GM12878 (cell line): ENCODE data around the gene BCOR. TPM values are rescaled to one million over a fixed set of nuclear protein-coding genes. Genes with fewer than 3 reads are reported as not detected.

Experiments used
- ATAC-seq: fragments of 200-7000 bp; cut with Tn5 transposase; 3 replicates; pipeline ENCODE4 v1.9.1; 2020; ENCODE audit warnings: mild to moderate bottlenecking, moderate library complexity
- BruUV-seq: library from RNA; stranded (reverse); fragments of 400-500 nt; replicated peaks from 2 replicates; lab custom pipeline; 2021; lab: Mats Ljungman, UMichigan
- CTCF ChIA-PET: fragments of 300-600 bp; sonication (Branson Sonifier 250); formaldehyde crosslinking; extraction: SDS; loops from one replicate; lab custom pipeline; 2021; ENCODE audit warnings: inconsistent platforms; lab: Yijun Ruan, JAX
- POLR2A ChIA-PET: fragments of 350-600 bp; formaldehyde crosslinking; extraction: SDS; loops from one replicate; lab custom pipeline; 2021; ENCODE audit warnings: inconsistent platforms; lab: Charles Lee
- RAD21 ChIA-PET: fragments of 300-600 bp; sonication (Branson Sonifier 250); formaldehyde crosslinking; loops from one replicate; lab custom pipeline; 2023; ENCODE audit warnings: antibody characterized with exemption; ENCODE audit not compliant: unreplicated experiment; lab: Charles Lee
- SMC1A ChIA-PET: fragments of 300-600 bp; sonication (Branson Sonifier 250); formaldehyde crosslinking; loops from one replicate; lab custom pipeline; 2023; ENCODE audit not compliant: unreplicated experiment, uncharacterized antibody; lab: Charles Lee
- DNase-seq: peaks from one replicate; pipeline ENCODE4 v3.0.0-alpha.2; 2011; ENCODE audit warnings: low read depth, low spot score
- FAIRE-seq: peaks from 3 replicates; lab custom pipeline; 2011; peaks lifted over from hg19 to GRCh38; lab: Jason Lieb, UNC
- H2AFZ ChIP-seq: 2 replicates; pipeline ENCODE4 v1.6.0; 2011; ENCODE audit warnings: low read depth, low read length, control low read depth; ENCODE audit not compliant: control insufficient read depth
- H3K27ac ChIP-seq: 2 replicates; pipeline ENCODE4 v1.5.1; 2011; ENCODE audit warnings: control low read depth; ENCODE audit not compliant: control insufficient read depth, insufficient read depth
- H3K27me3 ChIP-seq, 2 experiments: replicated peaks in 1 of 2; 2 replicates each; pipeline versions ENCODE4 v1.6.0 to v1.6.1; 2011; ENCODE audit warnings: low read length in 1 of 2; ENCODE audit not compliant: control insufficient read depth in 2 of 2, insufficient read depth in 2 of 2
- H3K36me3 ChIP-seq, 2 experiments: 2 replicates each; pipeline ENCODE4 v1.5.1; 2011; ENCODE audit warnings: low read length in 1 of 2; ENCODE audit not compliant: control insufficient read depth in 2 of 2, insufficient read depth in 2 of 2
- H3K4me1 ChIP-seq: 2 replicates; pipeline ENCODE4 v1.6.1; 2011; ENCODE audit warnings: mild to moderate bottlenecking, low read length, moderate library complexity, mixed read lengths; ENCODE audit not compliant: control insufficient read depth, insufficient read depth
- H3K4me2 ChIP-seq: 2 replicates; pipeline ENCODE4 v1.6.0; 2011; ENCODE audit warnings: control low read depth; ENCODE audit not compliant: control insufficient read depth, insufficient read depth
- H3K4me3 ChIP-seq: fragments of 200-600 bp; sonication (generic); 2 replicates; pipeline ENCODE4 v1.5.1; 2016
- H3K79me2 ChIP-seq: 2 replicates; pipeline ENCODE4 v1.6.0; 2011; ENCODE audit warnings: low read length; ENCODE audit not compliant: control insufficient read depth, insufficient read depth
- H3K9ac ChIP-seq: 2 replicates; pipeline ENCODE4 v1.8.0; 2011; ENCODE audit warnings: low read length, control low read depth, mixed read lengths; ENCODE audit not compliant: control insufficient read depth, insufficient read depth
- H3K9me3 ChIP-seq: replicated peaks from 3 replicates; pipeline ENCODE4 v1.5.1; 2011; ENCODE audit warnings: mild to moderate bottlenecking, low read length; ENCODE audit not compliant: control insufficient read depth, insufficient read depth
- H4K20me1 ChIP-seq: 2 replicates; pipeline ENCODE4 v1.6.0; 2011; ENCODE audit not compliant: control insufficient read depth, insufficient read depth
- BCL11A ChIP-seq: IDR thresholded peaks from 2 replicates; pipeline ENCODE4 v1.6.1; 2011; ENCODE audit warnings: low read depth, low read length
- BHLHE40 ChIP-seq, 2 experiments: fragments of 450-650 bp in 1 of 2; IDR thresholded peaks; 2 replicates each; pipeline ENCODE4 v1.6.1; 2011 to 2017; ENCODE audit warnings: low read depth in 2 of 2, borderline replicate concordance in 1 of 2, improper control_type of control experiment in 1 of 2, low read length in 1 of 2, mild to moderate bottlenecking in 1 of 2
- DPF2 ChIP-seq: fragments of 450-650 bp; IDR thresholded peaks from 2 replicates; pipeline ENCODE4 v1.6.1; 2017; ENCODE audit warnings: mild to moderate bottlenecking
- EED ChIP-seq: sonication (generic); IDR thresholded peaks from 2 replicates; pipeline ENCODE4 v1.6.1; 2016; ENCODE audit warnings: antibody characterized with exemption, low read depth
- HDGF ChIP-seq: fragments of 450-650 bp; IDR thresholded peaks from 2 replicates; pipeline ENCODE4 v1.6.1; 2016; ENCODE audit warnings: antibody characterized with exemption
- MTA3 ChIP-seq: IDR thresholded peaks from 2 replicates; pipeline ENCODE4 v1.6.1; 2012; ENCODE audit warnings: low read length, inconsistent platforms, borderline replicate concordance
- RBBP5 ChIP-seq: fragments of 200-600 bp; sonication (generic); conservative IDR thresholded peaks from 2 replicates; pipeline ENCODE4 v1.6.1; 2016
- SMAD1 ChIP-seq: fragments of 450-650 bp; IDR thresholded peaks from 2 replicates; pipeline ENCODE4 v1.6.1; 2018; ENCODE audit warnings: mild to moderate bottlenecking, low read depth; ENCODE audit not compliant: partially characterized antibody
- TARDBP ChIP-seq: IDR thresholded peaks from 2 replicates; pipeline ENCODE4 v1.6.1; 2016; ENCODE audit warnings: borderline replicate concordance
- USF2 ChIP-seq: IDR thresholded peaks from 2 replicates; pipeline ENCODE4 v1.6.1; 2011; ENCODE audit warnings: low read depth, low read length, improper control_type of control experiment, borderline replicate concordance
- ZBTB4 ChIP-seq: fragments of 450-650 bp; formaldehyde crosslinking; IDR thresholded peaks from 2 replicates; pipeline ENCODE4 v1.4.0; 2022; ENCODE audit warnings: mild to moderate bottlenecking, moderate library complexity
- ZNF622 ChIP-seq: fragments of 450-650 bp; IDR thresholded peaks from 2 replicates; pipeline ENCODE4 v1.6.1; 2017; ENCODE audit warnings: mild to moderate bottlenecking, inconsistent platforms
- WGBS: methylation state at CpG from one replicate; pipeline ENCODE4 v1.1.6; 2016; ENCODE audit warnings: low lambda C conversion rate; ENCODE audit not compliant: insufficient replicate concordance, insufficient coverage; ENCODE audit errors: missing lambda C conversion rate; 5-methylcytosine and 5-hydroxymethylcytosine counted together
- in situ Hi-C: fragments of 300-500 bp; cut with MboI; formaldehyde crosslinking; loops from 9 replicates; pipeline ENCODE4 v1.14.3; 2018; ENCODE audit warnings: mixed read lengths
- intact Hi-C: fragments of 100-400 bp; cut with micrococcal nuclease; formaldehyde crosslinking; loops from one replicate; pipeline ENCODE4 v1.14.2; 2022; ENCODE audit not compliant: unreplicated experiment
- polyA plus RNA-seq, 11 experiments: library from polyadenylated mRNA; depleted of rRNA in 4 of 11; unstranded in 6 of 11; stranded (reverse) in 5 of 11; fragments of >200 nt; fragmentation: Nextera tagmentation in 4 of 11; fragmentation: Illumina TruSeq in 1 of 11; extraction: Ambion mirVana in 4 of 11; extraction: Trizol in 1 of 11; gene quantifications; 1 replicate in 1 of 11; 2 replicates in 10 of 11; pipeline versions ENCODE4 v1.2.1 to v1.2.3, GENCODE V29; 2011 to 2016; ENCODE audit warnings: inconsistent platforms in 2 of 11, missing spikeins in 2 of 11, low read depth in 1 of 11
- total RNA-seq, 4 experiments: library from RNA; depleted of rRNA in 3 of 4; stranded (reverse); fragments of >200 nt in 3 of 4; fragmentation: Illumina TruSeq in 1 of 4; extraction: Trizol in 1 of 4; gene quantifications; 2 replicates each; pipeline versions ENCODE4 v1.2.1 to v1.2.3, GENCODE V29; 2013 to 2021

The BCOR gene
- total and polyA plus RNA-seq, 10 of the 15 experiments (the other 5 are each of a cell fraction or from before 2014, with no cell fraction given): 5.1 to 16.4 (median 10.1) TPM

- TF ChIP-seq EED (no peak), BCL11A (no peak), TARDBP (no peak), USF2 (no peak), BHLHE40 (IDR thresholded peaks at IDR 0.05; ENCODE audit: borderline replicate concordance in 1 of 2, low read depth in 2 of 2, low read length in 1 of 2) (no peak), MTA3 (no peak)
Observed at GRCh38 chrX:40120838-40121580, 23.3 kb upstream of the BCOR start (continued).

GRCh38 chrX:40117715-40118285 is 20.0 kb upstream of the BCOR start:
- 55% methylated on average over 6 of the region's 6 CpGs for WGBS

More at GRCh38 chrX:40117715-40118285, 20.0 kb upstream of the BCOR start:
- H3K4me3 ChIP-seq: no peak overlapping the region
- RAD21 ChIA-PET: no interaction called here
- POLR2A ChIA-PET: no interaction called here
- no peak overlapping the region for H2AFZ ChIP-seq
- H3K79me2 ChIP-seq: no peaks in the 10 kb centered on the region
- SMC1A ChIA-PET: no interaction called here
- H3K4me1 ChIP-seq: no peaks in the 10 kb centered on the region
- no peaks in the 10 kb centered on the region; the same call in 1 of the 2 replicates for H4K20me1 ChIP-seq
- H3K9me3 ChIP-seq: no peaks in the 10 kb centered on the region; the same call in 2 of the 3 replicates
- intact Hi-C loops: no loop called here
- no peak overlapping the region for H3K9ac ChIP-seq
- no TSS peak for BruUV-seq
- no peak for FAIRE-seq
- no peaks in the 10 kb centered on the region for H3K27me3 ChIP-seq
- H3K4me2 ChIP-seq: no peak overlapping the region
- in situ Hi-C loops: no loop called here
- no peak overlapping the region for H3K27ac ChIP-seq
- ATAC-seq: no peak
- TF ChIP-seq DPF2 (no peak), TARDBP (no peak), HDGF (no peak), ZBTB4 (no peak), ZNF622 (no peak), RBBP5 (no peak), SMAD1 (no peak)
- no peaks in the 10 kb centered on the region for H3K36me3 ChIP-seq
- CTCF ChIA-PET: no interaction called here
- DNase-seq: no peak
